ENCODE data around the gene ZPR1.

ZPR1 gene

GRCh38 chr11:116826751-116827431 is 39.1 kb upstream of the ZPR1 start:
- Histone ChIP-seq H3K9me3 (ENCODE audit: severe bottlenecking) (no peaks in the 10 kb centered on the region), H3K4me3 (ENCODE audit: severe bottlenecking) (no peak overlapping the region), H3K4me1 (ENCODE audit: insufficient read depth, poor library complexity, severe bottlenecking) (no peaks in the 10 kb centered on the region), H3K27ac (ENCODE audit: poor library complexity, severe bottlenecking) (no peak overlapping the region), H3K36me3 (ENCODE audit: low read depth) (no peaks in the 10 kb centered on the region), H3K27me3 (ENCODE audit: insufficient read depth, poor library complexity, severe bottlenecking) (no peaks in the 10 kb centered on the region)
- no peak for TF ChIP-seq CTCF (IDR thresholded peaks at IDR 0.05; ENCODE audit: poor library complexity, severe bottlenecking)
- ATAC-seq (ENCODE audit: low read depth), result no peak
- no peak for DNase-seq (ENCODE audit: low spot score)

GRCh38 chr11:116825854-116826750 is 38.3 kb upstream of the ZPR1 start:
- TF ChIP-seq CTCF (IDR thresholded peaks at IDR 0.05; ENCODE audit: poor library complexity, severe bottlenecking), result no peak
- Histone ChIP-seq H3K4me3 (ENCODE audit: severe bottlenecking) (no peak overlapping the region), H3K27ac (ENCODE audit: poor library complexity, severe bottlenecking) (no peak overlapping the region), H3K9me3 (ENCODE audit: severe bottlenecking) (no peaks in the 10 kb centered on the region), H3K4me1 (ENCODE audit: insufficient read depth, poor library complexity, severe bottlenecking) (no peaks in the 10 kb centered on the region), H3K36me3 (ENCODE audit: low read depth) (no peaks in the 10 kb centered on the region), H3K27me3 (ENCODE audit: insufficient read depth, poor library complexity, severe bottlenecking) (no peaks in the 10 kb centered on the region)
- ATAC-seq (ENCODE audit: low read depth) (no peak), DNase-seq (ENCODE audit: low spot score) (no peak)

GRCh38 chr11:116825434-116825833 is 37.6 kb upstream of the ZPR1 start:
- H3K36me3 ChIP-seq (ENCODE audit: low read depth), result no peaks in the 10 kb centered on the region
- ATAC-seq (ENCODE audit: low read depth) (no peak), DNase-seq (ENCODE audit: low spot score) (no peak)
- TF ChIP-seq CTCF (IDR thresholded peaks at IDR 0.05; ENCODE audit: poor library complexity, severe bottlenecking), result no peak
- no peak overlapping the region for H3K27ac ChIP-seq (ENCODE audit: poor library complexity, severe bottlenecking)
- H3K9me3 ChIP-seq (ENCODE audit: severe bottlenecking), result no peaks in the 10 kb centered on the region
- H3K27me3 ChIP-seq (ENCODE audit: insufficient read depth, poor library complexity, severe bottlenecking), result no peaks in the 10 kb centered on the region
- H3K4me1 ChIP-seq (ENCODE audit: insufficient read depth, poor library complexity, severe bottlenecking), result no peaks in the 10 kb centered on the region
- H3K4me3 ChIP-seq (ENCODE audit: severe bottlenecking), result no peak overlapping the region

GRCh38 chr11:116823031-116823843 is 35.4 kb upstream of the ZPR1 start, which contains the start of gene APOA4:
APOA4 (minus strand) TSS chr11:116823304; CDS start chr11:116823191, 113 bp downstream.
- Histone ChIP-seq H3K27ac (ENCODE audit: poor library complexity, severe bottlenecking) (no peak within 1 kb of the TSS), H3K4me1 (ENCODE audit: insufficient read depth, poor library complexity, severe bottlenecking) (no peaks in the 10 kb centered on the region), H3K36me3 (ENCODE audit: low read depth) (no peaks in the 10 kb centered on the region), H3K27me3 (ENCODE audit: insufficient read depth, poor library complexity, severe bottlenecking) (no peaks in the 10 kb centered on the region), H3K9me3 (ENCODE audit: severe bottlenecking) (no peaks in the 10 kb centered on the region), H3K4me3 (ENCODE audit: severe bottlenecking) (no peak within 1 kb of the TSS)
- no peak for TF ChIP-seq CTCF (IDR thresholded peaks at IDR 0.05; ENCODE audit: poor library complexity, severe bottlenecking)
- no peak for DNase-seq (ENCODE audit: low spot score)
- no peak for ATAC-seq (ENCODE audit: low read depth)
